Lower leg skin (tissue), 4 donors: ENCODE data around the gene TRDMT1. TPM values are rescaled to one million over a fixed set of nuclear protein-coding genes. Genes with fewer than 3 reads are reported as not detected.

Source experiments
- DNase-seq, 2 donors: peaks; one replicate each; pipeline ENCODE4 v3.0.0-alpha.2; 2019; ENCODE audit warnings: low spot score in 2 of 2
- H3K4me3 ChIP-seq: fragments of 200-600 bp; sonication (generic); 2 replicates; pipeline ENCODE4 v1.5.1; 2017; ENCODE audit warnings: mild to moderate bottlenecking, low read depth; ENCODE audit not compliant: poor library complexity, severe bottlenecking
- POLR2A ChIP-seq, 2 donors: fragments of 450-650 bp; IDR thresholded peaks; one replicate each; pipeline ENCODE4 v1.6.1; 2016 to 2017; ENCODE audit warnings: antibody characterized with exemption in 2 of 2, mild to moderate bottlenecking in 1 of 2, moderate library complexity in 1 of 2
- WGBS, 2 donors: methylation state at CpG; one replicate each; pipeline ENCODE4 v1.1.5; 2018; 5-methylcytosine and 5-hydroxymethylcytosine counted together
- intact Hi-C: fragments of 100-400 bp; cut with DNase I; formaldehyde crosslinking; loops from one replicate; pipeline ENCODE4 v1.15.0; 2023; ENCODE audit warnings: low total_unique reads
- total RNA-seq, 4 donors: library from RNA; depleted of rRNA; stranded (reverse); fragments of >200 nt; gene quantifications; one replicate each; pipeline ENCODE4 v1.1.0, GENCODE V29; 2016
- TF ChIP-seq, protein P1 (sequence below), 3 donors: fragments of 450-650 bp; IDR thresholded peaks; one replicate each; pipeline ENCODE4 v1.5.1; 2016; ENCODE audit warnings: antibody characterized with exemption in 3 of 3, mild to moderate bottlenecking in 3 of 3, moderate library complexity in 2 of 3

TRDMT1 gene
- total RNA-seq, 4 donors from 2014 or later: 3.9 to 4.5 (median 4.1) TPM

DNA sequence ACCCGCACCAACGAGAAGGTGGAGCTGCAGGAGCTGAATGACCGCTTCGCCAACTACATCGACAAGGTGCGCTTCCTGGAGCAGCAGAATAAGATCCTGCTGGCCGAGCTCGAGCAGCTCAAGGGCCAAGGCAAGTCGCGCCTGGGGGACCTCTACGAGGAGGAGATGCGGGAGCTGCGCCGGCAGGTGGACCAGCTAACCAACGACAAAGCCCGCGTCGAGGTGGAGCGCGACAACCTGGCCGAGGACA lies 28.2 kb upstream of the TRDMT1 start:
- 0 to 2% methylated on average over 7 to 18 of the region's 21 CpGs for WGBS, 2 donors
- no peak for TF ChIP-seq POLR2A (IDR thresholded peaks at IDR 0.05)
- TF ChIP-seq, protein P1, sequence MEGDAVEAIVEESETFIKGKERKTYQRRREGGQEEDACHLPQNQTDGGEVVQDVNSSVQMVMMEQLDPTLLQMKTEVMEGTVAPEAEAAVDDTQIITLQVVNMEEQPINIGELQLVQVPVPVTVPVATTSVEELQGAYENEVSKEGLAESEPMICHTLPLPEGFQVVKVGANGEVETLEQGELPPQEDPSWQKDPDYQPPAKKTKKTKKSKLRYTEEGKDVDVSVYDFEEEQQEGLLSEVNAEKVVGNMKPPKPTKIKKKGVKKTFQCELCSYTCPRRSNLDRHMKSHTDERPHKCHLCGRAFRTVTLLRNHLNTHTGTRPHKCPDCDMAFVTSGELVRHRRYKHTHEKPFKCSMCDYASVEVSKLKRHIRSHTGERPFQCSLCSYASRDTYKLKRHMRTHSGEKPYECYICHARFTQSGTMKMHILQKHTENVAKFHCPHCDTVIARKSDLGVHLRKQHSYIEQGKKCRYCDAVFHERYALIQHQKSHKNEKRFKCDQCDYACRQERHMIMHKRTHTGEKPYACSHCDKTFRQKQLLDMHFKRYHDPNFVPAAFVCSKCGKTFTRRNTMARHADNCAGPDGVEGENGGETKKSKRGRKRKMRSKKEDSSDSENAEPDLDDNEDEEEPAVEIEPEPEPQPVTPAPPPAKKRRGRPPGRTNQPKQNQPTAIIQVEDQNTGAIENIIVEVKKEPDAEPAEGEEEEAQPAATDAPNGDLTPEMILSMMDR (IDR thresholded peaks at IDR 0.05): no peak
- peak overlapping the region; percentile 77 for H3K4me3 ChIP-seq
- no peak for DNase-seq
- intact Hi-C loops: no loop called here

- WGBS, 2 donors: 3% methylated on average over 17 to 34 of the region's 72 CpGs
- peak in 1 of 2 donors; percentile 87 for TF ChIP-seq POLR2A (IDR thresholded peaks at IDR 0.05)
- TF ChIP-seq, protein P1 (IDR thresholded peaks at IDR 0.05): no peak
- peak overlapping the region; percentile 77 for H3K4me3 ChIP-seq
- intact Hi-C loops: no loop called here
- DNase-seq: peak; percentile 91 to 98
These were observed 27.7 kb upstream of the TRDMT1 start for GRCh38 chr10:17229016-17229716.

DNA sequence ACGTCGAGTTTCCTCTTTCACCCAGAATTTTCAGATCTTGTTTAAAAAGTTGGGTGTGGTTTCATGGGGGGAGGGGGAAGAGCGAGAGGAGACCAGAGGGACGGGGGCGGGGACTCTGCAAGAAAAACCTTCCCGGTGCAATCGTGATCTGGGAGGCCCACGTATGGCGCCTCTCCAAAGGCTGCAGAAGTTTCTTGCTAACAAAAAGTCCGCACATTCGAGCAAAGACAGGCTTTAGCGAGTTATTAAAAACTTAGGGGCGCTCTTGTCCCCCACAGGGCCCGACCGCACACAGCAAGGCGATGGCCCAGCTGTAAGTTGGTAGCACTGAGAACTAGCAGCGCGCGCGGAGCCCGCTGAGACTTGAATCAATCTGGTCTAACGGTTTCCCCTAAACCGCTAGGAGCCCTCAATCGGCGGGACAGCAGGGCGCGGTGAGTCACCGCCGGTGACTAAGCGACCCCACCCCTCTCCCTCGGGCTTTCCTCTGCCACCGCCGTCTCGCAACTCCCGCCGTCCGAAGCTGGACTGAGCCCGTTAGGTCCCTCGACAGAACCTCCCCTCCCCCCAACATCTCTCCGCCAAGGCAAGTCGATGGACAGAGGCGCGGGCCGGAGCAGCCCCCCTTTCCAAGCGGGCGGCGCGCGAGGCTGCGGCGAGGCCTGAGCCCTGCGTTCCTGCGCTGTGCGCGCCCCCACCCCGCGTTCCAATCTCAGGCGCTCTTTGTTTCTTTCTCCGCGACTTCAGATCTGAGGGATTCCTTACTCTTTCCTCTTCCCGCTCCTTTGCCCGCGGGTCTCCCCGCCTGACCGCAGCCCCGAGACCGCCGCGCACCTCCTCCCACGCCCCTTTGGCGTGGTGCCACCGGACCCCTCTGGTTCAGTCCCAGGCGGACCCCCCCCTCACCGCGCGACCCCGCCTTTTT lies 26.9 kb upstream of the TRDMT1 start, which contains the start of gene VIM:
Gene VIM (plus strand): TSS at position 151 of the 925 bp plus-strand sequence. CDS start 1,182 bp downstream, outside the sequence.
- TF ChIP-seq, protein P1 (IDR thresholded peaks at IDR 0.05): no peak
- TF ChIP-seq POLR2A (IDR thresholded peaks at IDR 0.05): no peak
- peak within 1 kb of the TSS; percentile 49 for H3K4me3 ChIP-seq
- WGBS, 2 donors: 1% methylated on average over 71 to 77 of the region's 77 CpGs
- intact Hi-C loops: no loop called here
- DNase-seq: peak; percentile 92 to 98

GRCh38 chr10:17227367-17228090 lies 26.1 kb upstream of the TRDMT1 start:
- TF ChIP-seq, protein P1 (IDR thresholded peaks at IDR 0.05): peak in 1 of 3 donors; percentile 23
- TF ChIP-seq POLR2A (IDR thresholded peaks at IDR 0.05): no peak
- intact Hi-C loops: no loop called here
- 5 to 7% methylated on average over 12 of the region's 12 CpGs for WGBS, 2 donors
- H3K4me3 ChIP-seq: peak overlapping the region; percentile 49
- no peak for DNase-seq

DNA sequence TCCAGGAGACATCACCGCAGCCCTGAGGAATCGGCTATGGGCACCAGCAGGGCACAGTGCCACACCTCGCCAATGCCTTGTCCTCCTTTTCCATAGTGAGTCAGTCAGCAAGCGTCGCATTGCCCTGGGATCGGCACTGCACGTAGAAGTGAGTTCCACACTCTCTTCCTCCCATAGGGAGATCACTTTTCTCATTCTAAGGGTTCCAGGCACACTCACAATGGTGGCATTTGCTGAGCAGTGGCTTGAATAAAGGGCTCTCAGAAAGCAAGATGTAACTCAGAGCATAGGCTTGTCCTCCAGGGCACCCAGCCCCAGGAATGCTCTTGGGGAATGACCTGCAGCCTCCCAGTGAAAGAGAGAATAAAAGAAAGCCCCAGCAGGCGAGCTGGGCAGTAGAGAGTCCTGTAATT lies 25.4 kb upstream of the TRDMT1 start:
- intact Hi-C loops: no loop called here
- WGBS, 2 donors: 68 to 73% methylated on average over 8 of the region's 8 CpGs
- peak in 1 of 2 donors; percentile 19 for DNase-seq
- H3K4me3 ChIP-seq: no peak overlapping the region
- TF ChIP-seq, protein P1 (IDR thresholded peaks at IDR 0.05): no peak
- no peak for TF ChIP-seq POLR2A (IDR thresholded peaks at IDR 0.05)
